ENCODE data around the gene ATRIP.

The ATRIP gene

GRCh38 chr3:48501196-48501595 is 54.7 kb downstream of the ATRIP start:
- H4K20me1 ChIP-seq (ENCODE audit: insufficient read depth, low read length) = peaks cover 15% of the 10 kb centered on the region; the same call in 1 of the 2 replicates
- TF ChIP-seq EZH2 (IDR thresholded peaks at IDR 0.05; ENCODE audit: borderline replicate concordance, low read depth, low read length, severe bottlenecking) = no peak
- no peak for TF ChIP-seq CTCF (IDR thresholded peaks at IDR 0.05; ENCODE audit: borderline replicate concordance, extremely low read depth, low read length, poor library complexity, severe bottlenecking)
- no peak overlapping the region for H3K27ac ChIP-seq (ENCODE audit: low read length)
- H3K9ac ChIP-seq (ENCODE audit: low read depth, low read length) = no peak overlapping the region
- no peaks in the 10 kb centered on the region for H3K36me3 ChIP-seq (ENCODE audit: insufficient read depth, low read length)
- H3K79me2 ChIP-seq (ENCODE audit: insufficient read depth, low read length) = no peaks in the 10 kb centered on the region
- no peak overlapping the region for H2AFZ ChIP-seq (ENCODE audit: low read depth, low read length)
- no peak overlapping the region for H3K4me2 ChIP-seq (ENCODE audit: insufficient read depth, low read length)
- no peaks in the 10 kb centered on the region for H3K4me1 ChIP-seq (ENCODE audit: insufficient read depth, low read length)
- DNase-seq = no peak
- no peak overlapping the region for H3K4me3 ChIP-seq (ENCODE audit: low read depth in 1 of 2, low read length in 2 of 2)
- no peak for ATAC-seq (ENCODE audit: insufficient read depth, low read depth)
- H3K9me3 ChIP-seq (ENCODE audit: insufficient read depth, low read length, severe bottlenecking) = no peaks in the 10 kb centered on the region
- H3K27me3 ChIP-seq (ENCODE audit: insufficient read depth, low read length, poor library complexity) = peaks cover 11% of the 10 kb centered on the region

- DNase-seq = no peak
- H3K4me2 ChIP-seq (ENCODE audit: insufficient read depth, low read length) = no peak overlapping the region
- peaks cover 11% of the 10 kb centered on the region for H3K27me3 ChIP-seq (ENCODE audit: insufficient read depth, low read length, poor library complexity)
- no peaks in the 10 kb centered on the region for H3K36me3 ChIP-seq (ENCODE audit: insufficient read depth, low read length)
- H3K4me3 ChIP-seq (ENCODE audit: low read depth in 1 of 2, low read length in 2 of 2) = no peak overlapping the region
- ATAC-seq (ENCODE audit: insufficient read depth, low read depth) = no peak
- H3K27ac ChIP-seq (ENCODE audit: low read length) = no peak overlapping the region
- H3K9me3 ChIP-seq (ENCODE audit: insufficient read depth, low read length, severe bottlenecking) = no peaks in the 10 kb centered on the region
- H3K9ac ChIP-seq (ENCODE audit: low read depth, low read length) = no peak overlapping the region
- no peaks in the 10 kb centered on the region for H3K4me1 ChIP-seq (ENCODE audit: insufficient read depth, low read length)
- H4K20me1 ChIP-seq (ENCODE audit: insufficient read depth, low read length) = peaks cover 19% of the 10 kb centered on the region
- TF ChIP-seq EZH2 (IDR thresholded peaks at IDR 0.05; ENCODE audit: borderline replicate concordance, low read depth, low read length, severe bottlenecking) (no peak), CTCF (IDR thresholded peaks at IDR 0.05; ENCODE audit: borderline replicate concordance, extremely low read depth, low read length, poor library complexity, severe bottlenecking) (no peak)
- no peaks in the 10 kb centered on the region for H3K79me2 ChIP-seq (ENCODE audit: insufficient read depth, low read length)
- no peak overlapping the region for H2AFZ ChIP-seq (ENCODE audit: low read depth, low read length)
Measured at GRCh38 chr3:48502121-48502520, 55.6 kb downstream of the ATRIP start.

- Histone ChIP-seq H3K9ac (ENCODE audit: low read depth, low read length) (no peak overlapping the region), H2AFZ (ENCODE audit: low read depth, low read length) (no peak overlapping the region), H3K36me3 (ENCODE audit: insufficient read depth, low read length) (no peaks in the 10 kb centered on the region), H4K20me1 (ENCODE audit: insufficient read depth, low read length) (peaks cover 22% of the 10 kb centered on the region), H3K27me3 (ENCODE audit: insufficient read depth, low read length, poor library complexity) (peaks cover 11% of the 10 kb centered on the region), H3K27ac (ENCODE audit: low read length) (no peak overlapping the region), H3K9me3 (ENCODE audit: insufficient read depth, low read length, severe bottlenecking) (no peaks in the 10 kb centered on the region), H3K79me2 (ENCODE audit: insufficient read depth, low read length) (no peaks in the 10 kb centered on the region), H3K4me3 (ENCODE audit: low read depth in 1 of 2, low read length in 2 of 2) (no peak overlapping the region), H3K4me2 (ENCODE audit: insufficient read depth, low read length) (no peak overlapping the region), H3K4me1 (ENCODE audit: insufficient read depth, low read length) (peaks cover 2% of the 10 kb centered on the region; the same call in 1 of the 2 replicates)
- ATAC-seq (ENCODE audit: insufficient read depth, low read depth) (no peak), DNase-seq (no peak)
- TF ChIP-seq EZH2 (IDR thresholded peaks at IDR 0.05; ENCODE audit: borderline replicate concordance, low read depth, low read length, severe bottlenecking) (no peak), CTCF (IDR thresholded peaks at IDR 0.05; ENCODE audit: borderline replicate concordance, extremely low read depth, low read length, poor library complexity, severe bottlenecking) (no peak)
Measured at GRCh38 chr3:48502728-48503168, 56.2 kb downstream of the ATRIP start.

Data from DND-41 (cell line).